HepG2 (cell line): ENCODE data around the gene UTP4. TPM values are rescaled to one million over a fixed set of nuclear protein-coding genes. Genes with fewer than 3 reads are reported as not detected.

ENCODE experiments used
- ARID3A ChIP-seq: IDR thresholded peaks from 2 replicates; pipeline ENCODE4 v1.6.1; 2012; ENCODE audit warnings: low read depth, low read length, improper control_type of control experiment
- CC2D1A ChIP-seq: sonication (generic); formaldehyde crosslinking; IDR thresholded peaks from 2 replicates; pipeline ENCODE4 v1.8.1; 2023; ENCODE audit warnings: mild to moderate bottlenecking, missing genetic modification reagents
- HNRNPK ChIP-seq: fragments of 200-400 bp; formaldehyde crosslinking; IDR thresholded peaks from 2 replicates; pipeline ENCODE4 v1.6.1; 2018; ENCODE audit warnings: low read length, low read depth, moderate library complexity, mild to moderate bottlenecking; ENCODE audit not compliant: poor library complexity, severe bottlenecking
- IKZF5 ChIP-seq: IDR thresholded peaks from 2 replicates; pipeline ENCODE4 v1.6.1; 2018; ENCODE audit warnings: missing genetic modification reagents, mild to moderate bottlenecking, missing compliant biosample characterization
- KLF16 ChIP-seq, 2 experiments: sonication (generic) in 1 of 2; formaldehyde crosslinking in 1 of 2; IDR thresholded peaks; 2 replicates each; pipeline versions ENCODE4 v1.6.1 to v1.8.0; 2016 to 2023; ENCODE audit warnings: missing genetic modification reagents in 2 of 2, missing compliant biosample characterization in 1 of 2
- MIXL1 ChIP-seq: IDR thresholded peaks from 2 replicates; pipeline ENCODE4 v1.6.1; 2016
- RBM39 ChIP-seq: fragments of 200-400 bp; formaldehyde crosslinking; IDR thresholded peaks from one replicate; pipeline ENCODE4 v1.6.1; 2018; ENCODE audit warnings: antibody characterized with exemption, mild to moderate bottlenecking, low read depth, low read length; ENCODE audit not compliant: poor library complexity, severe bottlenecking
- SRF ChIP-seq: IDR thresholded peaks from 2 replicates; pipeline ENCODE4 v1.6.1; 2011; ENCODE audit warnings: mild to moderate bottlenecking, low read depth, low read length, moderate library complexity
- TEF ChIP-seq: sonication (generic); formaldehyde crosslinking; IDR thresholded peaks from 2 replicates; pipeline ENCODE4 v1.5.0; 2020; ENCODE audit warnings: missing genetic modification reagents
- ZFP36 ChIP-seq: fragments of 150-350 bp; IDR thresholded peaks from 2 replicates; pipeline ENCODE4 v1.6.1; 2018; ENCODE audit warnings: borderline replicate concordance, low read length, low read depth; ENCODE audit not compliant: partially characterized antibody
- ZFP36L2 ChIP-seq: sonication (generic); formaldehyde crosslinking; IDR thresholded peaks from 2 replicates; pipeline ENCODE4 v1.4.0; 2020; ENCODE audit warnings: missing genetic modification reagents
- ZFP41 ChIP-seq: sonication (generic); formaldehyde crosslinking; IDR thresholded peaks from 2 replicates; pipeline ENCODE4 v1.4.0; 2020; ENCODE audit warnings: mild to moderate bottlenecking, missing genetic modification reagents, borderline replicate concordance
- ZGPAT ChIP-seq: IDR thresholded peaks from 2 replicates; pipeline ENCODE4 v1.6.1; 2016; ENCODE audit warnings: mild to moderate bottlenecking
- ZNF3 ChIP-seq: IDR thresholded peaks from 2 replicates; pipeline ENCODE4 v1.7.0; 2017; ENCODE audit warnings: inconsistent platforms
- ZNF350 ChIP-seq: sonication (generic); formaldehyde crosslinking; IDR thresholded peaks from 2 replicates; pipeline ENCODE4 v1.4.0; 2020; ENCODE audit warnings: mild to moderate bottlenecking, low read depth, missing genetic modification reagents, borderline replicate concordance
- ZNF549 ChIP-seq: sonication (generic); formaldehyde crosslinking; IDR thresholded peaks from 2 replicates; pipeline ENCODE4 v1.5.0; 2020; ENCODE audit warnings: missing genetic modification reagents
- ZNF761 ChIP-seq: sonication (generic); formaldehyde crosslinking; conservative IDR thresholded peaks from 2 replicates; pipeline ENCODE4 v1.4.0; 2020; ENCODE audit warnings: mild to moderate bottlenecking, missing genetic modification reagents
- polyA plus RNA-seq, 8 experiments: library from polyadenylated mRNA; depleted of rRNA in 3 of 8; stranded (reverse) in 7 of 8; unstranded in 1 of 8; fragments of >200 nt; fragmentation: Illumina TruSeq in 4 of 8; extraction: Trizol in 4 of 8; gene quantifications; 2 replicates each; pipeline versions ENCODE4 v1.2.1 to v1.2.3, GENCODE V29; 2011 to 2016; ENCODE audit warnings: low read depth in 4 of 8, missing spikeins in 1 of 8, mixed read lengths in 1 of 8; ENCODE audit not compliant: insufficient read depth in 1 of 8
- total RNA-seq, 5 experiments: library from RNA; depleted of rRNA; stranded (reverse); fragments of >200 nt; fragmentation: Illumina TruSeq; extraction: Trizol; gene quantifications; 2 replicates each; pipeline ENCODE4 v1.2.3, GENCODE V29; 2016; ENCODE audit warnings: low read depth in 1 of 5

UTP4 gene
- total and polyA plus RNA-seq, 2 of the 13 experiments (the other 11 are each of a cell fraction or from before 2014, with no cell fraction given) = 30.0 to 85.8 TPM

- TF ChIP-seq RBM39 = peak; percentile 83
- peak; percentile 91 for TF ChIP-seq IKZF5 (CRISPR knock-in tag)
- TF ChIP-seq ZFP36L2 = no peak
- peak; percentile 94 for TF ChIP-seq ZNF350 (CRISPR knock-in tag)
- TF ChIP-seq SRF = no peak
- TF ChIP-seq TEF (CRISPR knock-in tag) = 0 out of 2 replicates have a peak, but pooled peaks have one; percentile 48
- TF ChIP-seq ZNF549 (CRISPR knock-in tag) = no peak
- TF ChIP-seq KLF16 (CRISPR knock-in tag; IDR thresholded peaks at IDR 0.05) = peak in 1 of 2 experiments; percentile 58; a peak in 2 of 4 replicates
- TF ChIP-seq MIXL1 (CRISPR knock-in tag) = no peak
- TF ChIP-seq ZGPAT (CRISPR knock-in tag) = peak; percentile 85
- peak; percentile 80; the same call in 1 of the 2 replicates for TF ChIP-seq ZNF3 (CRISPR knock-in tag)
- peak; percentile 61 for TF ChIP-seq HNRNPK
- TF ChIP-seq CC2D1A (CRISPR knock-in tag) = no peak
- TF ChIP-seq ZNF761 = peak; percentile 88
- TF ChIP-seq ARID3A = peak; percentile 44; the same call in 1 of the 2 replicates
- TF ChIP-seq ZFP41 = peak; percentile 74; the same call in 1 of the 2 replicates
- TF ChIP-seq ZFP36 = no peak
Observed at GRCh38 chr16:69186642-69187445, 54.4 kb downstream of the UTP4 start, which contains the start of gene SNTB2 (continued).
